ENCODE measurements around the gene LYL1. TPM values are rescaled to one million over a fixed set of nuclear protein-coding genes. Genes with fewer than 3 reads are reported as not detected.

The LYL1 gene
- total and polyA plus RNA-seq, 9 of the 15 experiments (the other 6 are each of a cell fraction or from before 2014, with no cell fraction given), result 1.3 to 266 (median 34.0) TPM

DNA sequence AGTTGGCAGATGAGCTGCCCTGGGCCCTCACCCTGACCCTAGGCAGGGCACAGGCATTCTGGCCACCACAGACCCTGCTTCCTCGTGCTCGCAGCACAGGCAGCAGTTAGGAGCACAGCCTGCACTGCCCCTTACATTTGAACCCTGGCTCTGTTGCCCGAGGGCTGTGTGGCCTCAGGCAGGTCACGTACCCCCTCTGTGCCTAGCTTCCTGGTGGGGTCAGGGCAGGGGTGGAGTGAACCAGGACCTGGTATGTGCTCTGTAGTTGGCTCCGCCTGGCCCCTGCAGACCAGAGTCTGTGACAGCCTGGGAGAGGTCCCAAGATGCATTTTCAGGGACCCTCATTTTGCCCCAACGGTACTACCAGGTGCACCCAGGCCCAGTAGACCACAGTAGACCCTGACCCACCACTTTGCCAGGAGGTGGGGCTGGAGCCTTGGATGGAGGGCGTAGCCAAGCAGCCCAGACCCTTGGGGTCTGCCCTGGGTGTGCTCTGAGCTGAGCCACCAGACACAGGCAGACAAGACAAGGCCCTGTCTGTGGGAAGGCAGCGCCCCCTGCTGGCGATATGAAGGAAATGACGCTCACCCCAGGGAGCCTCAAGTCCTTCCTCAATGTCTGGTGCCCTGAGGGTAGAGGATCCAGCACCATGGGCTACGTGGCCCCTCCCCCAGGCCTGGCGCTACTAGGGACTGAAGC, 9.1 kb downstream of the LYL1 start (continued):
- TF ChIP-seq, protein P1, sequence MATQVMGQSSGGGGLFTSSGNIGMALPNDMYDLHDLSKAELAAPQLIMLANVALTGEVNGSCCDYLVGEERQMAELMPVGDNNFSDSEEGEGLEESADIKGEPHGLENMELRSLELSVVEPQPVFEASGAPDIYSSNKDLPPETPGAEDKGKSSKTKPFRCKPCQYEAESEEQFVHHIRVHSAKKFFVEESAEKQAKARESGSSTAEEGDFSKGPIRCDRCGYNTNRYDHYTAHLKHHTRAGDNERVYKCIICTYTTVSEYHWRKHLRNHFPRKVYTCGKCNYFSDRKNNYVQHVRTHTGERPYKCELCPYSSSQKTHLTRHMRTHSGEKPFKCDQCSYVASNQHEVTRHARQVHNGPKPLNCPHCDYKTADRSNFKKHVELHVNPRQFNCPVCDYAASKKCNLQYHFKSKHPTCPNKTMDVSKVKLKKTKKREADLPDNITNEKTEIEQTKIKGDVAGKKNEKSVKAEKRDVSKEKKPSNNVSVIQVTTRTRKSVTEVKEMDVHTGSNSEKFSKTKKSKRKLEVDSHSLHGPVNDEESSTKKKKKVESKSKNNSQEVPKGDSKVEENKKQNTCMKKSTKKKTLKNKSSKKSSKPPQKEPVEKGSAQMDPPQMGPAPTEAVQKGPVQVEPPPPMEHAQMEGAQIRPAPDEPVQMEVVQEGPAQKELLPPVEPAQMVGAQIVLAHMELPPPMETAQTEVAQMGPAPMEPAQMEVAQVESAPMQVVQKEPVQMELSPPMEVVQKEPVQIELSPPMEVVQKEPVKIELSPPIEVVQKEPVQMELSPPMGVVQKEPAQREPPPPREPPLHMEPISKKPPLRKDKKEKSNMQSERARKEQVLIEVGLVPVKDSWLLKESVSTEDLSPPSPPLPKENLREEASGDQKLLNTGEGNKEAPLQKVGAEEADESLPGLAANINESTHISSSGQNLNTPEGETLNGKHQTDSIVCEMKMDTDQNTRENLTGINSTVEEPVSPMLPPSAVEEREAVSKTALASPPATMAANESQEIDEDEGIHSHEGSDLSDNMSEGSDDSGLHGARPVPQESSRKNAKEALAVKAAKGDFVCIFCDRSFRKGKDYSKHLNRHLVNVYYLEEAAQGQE (IDR thresholded peaks at IDR 0.05; ENCODE audit: borderline replicate concordance), result peak; percentile 90
- TF ChIP-seq, protein P1 (CRISPR knock-in tag; IDR thresholded peaks at IDR 0.05; ENCODE audit: low read depth), result no peak
- no peak for TF ChIP-seq SMARCC2 (IDR thresholded peaks at IDR 0.05; ENCODE audit: low read depth)
- TF ChIP-seq ZFP30 (CRISPR knock-in tag; IDR thresholded peaks at IDR 0.05; ENCODE audit: borderline replicate concordance), result no peak
- TF ChIP-seq, protein P2, sequence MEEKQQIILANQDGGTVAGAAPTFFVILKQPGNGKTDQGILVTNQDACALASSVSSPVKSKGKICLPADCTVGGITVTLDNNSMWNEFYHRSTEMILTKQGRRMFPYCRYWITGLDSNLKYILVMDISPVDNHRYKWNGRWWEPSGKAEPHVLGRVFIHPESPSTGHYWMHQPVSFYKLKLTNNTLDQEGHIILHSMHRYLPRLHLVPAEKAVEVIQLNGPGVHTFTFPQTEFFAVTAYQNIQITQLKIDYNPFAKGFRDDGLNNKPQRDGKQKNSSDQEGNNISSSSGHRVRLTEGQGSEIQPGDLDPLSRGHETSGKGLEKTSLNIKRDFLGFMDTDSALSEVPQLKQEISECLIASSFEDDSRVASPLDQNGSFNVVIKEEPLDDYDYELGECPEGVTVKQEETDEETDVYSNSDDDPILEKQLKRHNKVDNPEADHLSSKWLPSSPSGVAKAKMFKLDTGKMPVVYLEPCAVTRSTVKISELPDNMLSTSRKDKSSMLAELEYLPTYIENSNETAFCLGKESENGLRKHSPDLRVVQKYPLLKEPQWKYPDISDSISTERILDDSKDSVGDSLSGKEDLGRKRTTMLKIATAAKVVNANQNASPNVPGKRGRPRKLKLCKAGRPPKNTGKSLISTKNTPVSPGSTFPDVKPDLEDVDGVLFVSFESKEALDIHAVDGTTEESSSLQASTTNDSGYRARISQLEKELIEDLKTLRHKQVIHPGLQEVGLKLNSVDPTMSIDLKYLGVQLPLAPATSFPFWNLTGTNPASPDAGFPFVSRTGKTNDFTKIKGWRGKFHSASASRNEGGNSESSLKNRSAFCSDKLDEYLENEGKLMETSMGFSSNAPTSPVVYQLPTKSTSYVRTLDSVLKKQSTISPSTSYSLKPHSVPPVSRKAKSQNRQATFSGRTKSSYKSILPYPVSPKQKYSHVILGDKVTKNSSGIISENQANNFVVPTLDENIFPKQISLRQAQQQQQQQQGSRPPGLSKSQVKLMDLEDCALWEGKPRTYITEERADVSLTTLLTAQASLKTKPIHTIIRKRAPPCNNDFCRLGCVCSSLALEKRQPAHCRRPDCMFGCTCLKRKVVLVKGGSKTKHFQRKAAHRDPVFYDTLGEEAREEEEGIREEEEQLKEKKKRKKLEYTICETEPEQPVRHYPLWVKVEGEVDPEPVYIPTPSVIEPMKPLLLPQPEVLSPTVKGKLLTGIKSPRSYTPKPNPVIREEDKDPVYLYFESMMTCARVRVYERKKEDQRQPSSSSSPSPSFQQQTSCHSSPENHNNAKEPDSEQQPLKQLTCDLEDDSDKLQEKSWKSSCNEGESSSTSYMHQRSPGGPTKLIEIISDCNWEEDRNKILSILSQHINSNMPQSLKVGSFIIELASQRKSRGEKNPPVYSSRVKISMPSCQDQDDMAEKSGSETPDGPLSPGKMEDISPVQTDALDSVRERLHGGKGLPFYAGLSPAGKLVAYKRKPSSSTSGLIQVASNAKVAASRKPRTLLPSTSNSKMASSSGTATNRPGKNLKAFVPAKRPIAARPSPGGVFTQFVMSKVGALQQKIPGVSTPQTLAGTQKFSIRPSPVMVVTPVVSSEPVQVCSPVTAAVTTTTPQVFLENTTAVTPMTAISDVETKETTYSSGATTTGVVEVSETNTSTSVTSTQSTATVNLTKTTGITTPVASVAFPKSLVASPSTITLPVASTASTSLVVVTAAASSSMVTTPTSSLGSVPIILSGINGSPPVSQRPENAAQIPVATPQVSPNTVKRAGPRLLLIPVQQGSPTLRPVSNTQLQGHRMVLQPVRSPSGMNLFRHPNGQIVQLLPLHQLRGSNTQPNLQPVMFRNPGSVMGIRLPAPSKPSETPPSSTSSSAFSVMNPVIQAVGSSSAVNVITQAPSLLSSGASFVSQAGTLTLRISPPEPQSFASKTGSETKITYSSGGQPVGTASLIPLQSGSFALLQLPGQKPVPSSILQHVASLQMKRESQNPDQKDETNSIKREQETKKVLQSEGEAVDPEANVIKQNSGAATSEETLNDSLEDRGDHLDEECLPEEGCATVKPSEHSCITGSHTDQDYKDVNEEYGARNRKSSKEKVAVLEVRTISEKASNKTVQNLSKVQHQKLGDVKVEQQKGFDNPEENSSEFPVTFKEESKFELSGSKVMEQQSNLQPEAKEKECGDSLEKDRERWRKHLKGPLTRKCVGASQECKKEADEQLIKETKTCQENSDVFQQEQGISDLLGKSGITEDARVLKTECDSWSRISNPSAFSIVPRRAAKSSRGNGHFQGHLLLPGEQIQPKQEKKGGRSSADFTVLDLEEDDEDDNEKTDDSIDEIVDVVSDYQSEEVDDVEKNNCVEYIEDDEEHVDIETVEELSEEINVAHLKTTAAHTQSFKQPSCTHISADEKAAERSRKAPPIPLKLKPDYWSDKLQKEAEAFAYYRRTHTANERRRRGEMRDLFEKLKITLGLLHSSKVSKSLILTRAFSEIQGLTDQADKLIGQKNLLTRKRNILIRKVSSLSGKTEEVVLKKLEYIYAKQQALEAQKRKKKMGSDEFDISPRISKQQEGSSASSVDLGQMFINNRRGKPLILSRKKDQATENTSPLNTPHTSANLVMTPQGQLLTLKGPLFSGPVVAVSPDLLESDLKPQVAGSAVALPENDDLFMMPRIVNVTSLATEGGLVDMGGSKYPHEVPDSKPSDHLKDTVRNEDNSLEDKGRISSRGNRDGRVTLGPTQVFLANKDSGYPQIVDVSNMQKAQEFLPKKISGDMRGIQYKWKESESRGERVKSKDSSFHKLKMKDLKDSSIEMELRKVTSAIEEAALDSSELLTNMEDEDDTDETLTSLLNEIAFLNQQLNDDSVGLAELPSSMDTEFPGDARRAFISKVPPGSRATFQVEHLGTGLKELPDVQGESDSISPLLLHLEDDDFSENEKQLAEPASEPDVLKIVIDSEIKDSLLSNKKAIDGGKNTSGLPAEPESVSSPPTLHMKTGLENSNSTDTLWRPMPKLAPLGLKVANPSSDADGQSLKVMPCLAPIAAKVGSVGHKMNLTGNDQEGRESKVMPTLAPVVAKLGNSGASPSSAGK (IDR thresholded peaks at IDR 0.05), result no peak

Measured in K562 (cell line).